NCI-H2029 (cell line): ENCODE measurements around the gene LPP.

Experiments
- DNase-seq: peaks from one replicate; lab custom pipeline; 2025; lab: John Stamatoyannopoulos, UW

The LPP gene

DNA sequence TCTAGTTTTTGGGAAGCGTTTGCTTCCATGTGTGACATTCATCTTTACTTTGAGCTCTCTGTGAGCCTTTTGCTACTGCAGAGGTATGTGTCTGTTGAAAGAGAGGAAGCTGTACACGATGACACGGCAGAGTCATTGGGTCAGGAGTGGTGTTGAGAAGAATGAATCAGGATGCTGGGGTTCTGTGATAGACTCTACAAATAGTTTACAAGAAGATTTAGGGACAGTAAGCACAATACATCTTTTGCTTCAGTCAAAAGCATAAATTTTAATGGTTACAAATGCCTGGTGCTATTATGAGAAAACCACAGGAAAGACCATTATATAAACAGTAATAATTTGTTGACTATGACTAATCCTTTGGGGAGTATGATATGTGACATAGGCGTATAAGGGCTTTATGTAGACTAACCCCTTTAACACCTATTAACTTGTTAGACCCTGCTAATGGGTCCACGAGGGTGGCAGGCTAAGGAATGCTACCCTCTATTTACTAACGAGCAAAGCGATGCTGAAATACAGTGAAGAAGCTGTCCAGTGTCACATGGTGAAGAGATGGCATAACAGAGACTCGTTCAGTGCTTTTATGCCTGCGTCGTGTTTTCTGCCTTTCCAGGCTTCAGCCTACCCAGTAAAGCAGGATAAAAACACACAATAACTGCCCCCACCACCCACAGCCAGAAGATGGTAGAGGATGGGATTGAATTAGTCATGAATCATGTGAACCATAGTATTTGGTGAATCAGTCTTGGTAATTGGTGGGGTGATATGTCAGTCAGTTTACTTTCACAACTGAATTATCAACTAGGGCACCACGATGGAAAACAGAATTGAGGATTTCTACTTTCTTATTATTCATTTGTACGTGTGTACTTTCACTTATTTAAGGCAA is 118.8 kb downstream of the LPP start:
- DNase-seq, result no peak

DNA sequence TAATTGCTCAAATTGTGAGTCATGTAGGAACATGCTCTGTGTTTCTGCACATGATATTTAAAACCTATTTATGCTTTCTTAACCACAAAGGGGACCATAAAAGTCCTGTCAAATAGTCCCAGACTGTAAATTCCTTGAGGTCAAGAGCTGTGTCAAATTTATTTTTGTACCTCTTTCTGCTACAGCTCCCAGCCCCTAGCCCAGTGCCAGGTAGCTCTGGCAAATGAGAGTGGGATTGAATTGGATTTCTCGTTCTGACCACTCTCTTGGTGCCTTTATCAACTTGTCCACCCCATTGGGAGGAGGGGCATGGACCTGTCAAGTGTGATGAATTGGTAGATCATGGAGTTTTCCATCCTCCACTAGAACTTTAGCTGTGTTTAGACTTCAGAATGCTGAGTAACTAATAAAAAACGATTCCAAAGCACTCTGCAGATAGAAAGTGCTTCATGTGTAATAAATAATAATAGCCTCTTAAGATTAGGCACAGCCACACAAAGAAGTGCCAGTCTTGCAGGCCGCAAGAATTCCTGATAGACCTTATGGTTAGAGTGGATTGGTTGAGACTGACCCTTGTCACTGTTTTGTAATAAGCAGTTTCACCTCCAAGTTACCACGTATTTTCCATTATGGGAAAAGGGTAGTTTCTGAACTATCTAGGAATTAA is 120.4 kb downstream of the LPP start:
- no peak for DNase-seq

DNA sequence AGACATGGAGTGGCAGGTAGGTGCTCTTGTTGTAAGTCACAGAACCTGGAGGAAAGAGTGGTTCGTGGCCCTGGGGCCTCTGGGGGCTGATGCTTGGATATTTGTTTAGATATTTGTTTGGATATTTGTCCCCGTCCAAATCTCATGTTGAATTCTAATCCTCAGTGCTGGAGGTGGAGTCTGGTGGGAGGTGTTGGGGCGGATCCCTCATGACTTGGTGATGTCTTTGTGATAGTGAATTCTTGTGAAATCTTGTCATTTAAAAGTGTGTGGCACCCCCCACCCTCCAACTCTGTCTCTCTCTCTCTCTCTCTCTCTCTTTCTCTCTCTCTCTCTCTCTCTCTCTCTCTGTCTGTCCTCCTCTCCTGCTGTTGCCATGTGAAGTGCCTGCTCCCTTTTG is 122.4 kb downstream of the LPP start:
- no peak for DNase-seq

DNA sequence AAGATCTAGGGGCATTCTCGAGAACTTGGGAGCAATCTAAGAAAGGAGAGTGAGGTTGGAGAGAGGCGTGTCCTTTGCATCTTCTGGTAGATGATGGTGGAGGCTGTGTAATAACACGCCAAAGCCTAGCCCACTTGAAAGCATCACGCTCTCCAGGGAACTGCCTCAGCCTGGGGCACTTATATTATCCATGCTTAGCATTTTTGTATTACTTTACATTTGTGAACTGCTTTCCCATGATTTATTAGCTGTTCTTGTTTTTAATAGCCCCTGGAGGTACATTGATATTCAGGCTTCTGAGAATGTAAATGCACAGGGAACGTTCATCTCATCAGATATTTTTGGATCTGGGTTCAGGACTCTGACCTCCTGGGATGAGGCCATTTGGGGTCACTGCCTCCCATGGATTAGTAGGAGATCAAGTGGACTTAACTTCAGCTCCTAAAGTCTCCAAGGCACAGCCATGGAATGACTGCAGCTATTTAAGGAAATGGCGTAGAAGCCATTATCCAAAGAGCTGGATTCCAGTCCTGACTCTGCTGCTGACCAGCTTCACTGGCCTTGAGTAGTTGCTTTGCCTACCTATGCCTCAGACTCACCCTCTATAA is 124.9 kb downstream of the LPP start:
- DNase-seq, result no peak

DNA sequence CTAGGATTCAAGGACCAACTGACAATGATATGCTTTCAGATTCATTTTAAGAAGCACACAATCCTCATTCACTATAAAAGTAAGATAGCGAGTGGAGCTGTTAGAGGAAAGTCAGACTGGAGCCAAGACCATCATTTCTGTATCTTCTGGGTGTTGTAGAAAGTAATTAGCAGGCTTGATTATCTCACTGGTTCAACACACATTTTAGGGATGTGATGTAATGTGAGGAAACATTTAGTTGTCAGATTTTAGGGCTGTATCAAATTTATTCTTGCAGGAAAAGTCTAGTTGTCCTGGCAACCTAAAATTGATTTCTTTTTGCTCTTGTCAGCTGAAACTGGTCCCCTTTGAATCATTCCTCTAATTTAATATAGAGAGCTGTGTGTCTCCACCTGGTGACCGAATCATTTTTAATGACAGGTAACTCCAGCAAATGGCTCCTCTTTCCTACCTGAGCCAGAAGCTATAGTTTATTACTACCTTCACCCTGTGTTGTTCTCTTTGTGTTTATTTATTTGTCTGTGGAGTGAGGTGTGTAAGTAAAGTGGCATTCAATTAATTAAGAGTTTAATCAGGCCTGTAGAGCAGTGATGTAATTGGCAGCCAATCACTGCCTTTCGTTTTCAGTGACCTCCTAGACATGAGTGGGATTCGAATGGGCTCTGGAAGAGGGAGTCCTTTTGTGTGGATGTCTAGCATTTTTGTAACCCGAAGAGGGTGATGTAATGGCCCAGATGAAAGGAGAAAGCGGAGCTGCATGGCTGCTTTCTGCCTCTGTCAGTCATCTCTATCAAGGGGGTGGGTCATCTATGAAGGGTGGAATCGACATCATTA is 125.8 kb downstream of the LPP start:
- DNase-seq, result peak; percentile 63

DNA sequence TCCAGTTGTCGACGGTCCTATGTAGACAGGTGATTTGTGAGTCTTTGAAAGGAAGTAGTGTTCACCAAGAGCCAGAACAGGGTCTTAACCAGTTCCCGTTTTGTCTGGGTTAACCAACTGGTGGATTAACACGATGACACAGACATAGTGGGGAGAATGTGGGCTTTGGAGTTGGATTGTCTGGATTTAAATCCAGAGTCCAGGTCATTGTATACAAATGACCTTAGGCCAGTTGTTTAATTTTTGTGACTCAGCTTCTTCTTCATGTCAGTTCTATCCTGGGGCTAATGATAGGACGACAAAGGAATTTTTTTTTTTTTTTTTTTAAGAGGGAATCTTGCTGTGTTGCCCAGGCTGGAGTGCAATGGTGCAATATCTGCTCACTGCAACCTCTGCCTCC is 126.7 kb downstream of the LPP start:
- no peak for DNase-seq

DNA sequence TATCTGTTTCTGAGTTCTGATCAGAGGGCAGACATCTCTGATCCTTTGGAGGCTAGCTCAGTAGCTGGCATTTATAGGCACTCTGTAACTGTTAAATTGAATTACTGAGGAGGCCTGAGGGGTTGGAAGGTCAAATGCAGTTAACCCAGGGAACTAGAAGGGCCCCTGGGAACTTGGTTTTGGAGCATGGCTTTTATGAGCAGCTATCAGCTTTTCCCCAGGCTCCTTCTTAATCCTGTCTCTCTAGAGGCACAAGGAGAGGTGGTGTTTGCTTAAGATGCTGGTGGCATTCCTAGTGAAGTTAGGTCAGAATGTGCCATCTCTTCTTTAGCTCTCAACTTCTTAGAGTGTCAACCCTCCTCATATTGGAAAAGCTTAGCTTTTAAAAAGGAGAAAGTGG is 128.9 kb downstream of the LPP start:
- no peak for DNase-seq

DNA sequence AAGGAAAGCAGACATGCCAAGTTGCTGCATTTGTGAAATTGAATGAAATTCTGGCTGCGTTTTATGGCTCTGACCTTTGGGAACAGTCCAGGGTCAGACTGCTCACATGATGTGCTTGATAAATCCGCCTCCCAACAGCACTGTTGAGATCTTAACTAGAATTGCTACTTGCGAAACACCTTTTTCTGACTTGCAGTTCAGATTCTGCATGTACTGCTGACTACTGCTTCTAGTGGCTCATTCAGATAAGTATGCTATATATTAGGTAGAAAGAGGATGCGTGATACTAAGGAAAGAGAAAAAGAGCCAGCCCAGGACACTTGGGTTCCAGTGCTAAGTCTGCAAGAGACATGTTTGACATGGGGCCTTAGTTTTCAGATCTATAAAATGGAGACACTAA is 129.4 kb downstream of the LPP start:
- no peak for DNase-seq

DNA sequence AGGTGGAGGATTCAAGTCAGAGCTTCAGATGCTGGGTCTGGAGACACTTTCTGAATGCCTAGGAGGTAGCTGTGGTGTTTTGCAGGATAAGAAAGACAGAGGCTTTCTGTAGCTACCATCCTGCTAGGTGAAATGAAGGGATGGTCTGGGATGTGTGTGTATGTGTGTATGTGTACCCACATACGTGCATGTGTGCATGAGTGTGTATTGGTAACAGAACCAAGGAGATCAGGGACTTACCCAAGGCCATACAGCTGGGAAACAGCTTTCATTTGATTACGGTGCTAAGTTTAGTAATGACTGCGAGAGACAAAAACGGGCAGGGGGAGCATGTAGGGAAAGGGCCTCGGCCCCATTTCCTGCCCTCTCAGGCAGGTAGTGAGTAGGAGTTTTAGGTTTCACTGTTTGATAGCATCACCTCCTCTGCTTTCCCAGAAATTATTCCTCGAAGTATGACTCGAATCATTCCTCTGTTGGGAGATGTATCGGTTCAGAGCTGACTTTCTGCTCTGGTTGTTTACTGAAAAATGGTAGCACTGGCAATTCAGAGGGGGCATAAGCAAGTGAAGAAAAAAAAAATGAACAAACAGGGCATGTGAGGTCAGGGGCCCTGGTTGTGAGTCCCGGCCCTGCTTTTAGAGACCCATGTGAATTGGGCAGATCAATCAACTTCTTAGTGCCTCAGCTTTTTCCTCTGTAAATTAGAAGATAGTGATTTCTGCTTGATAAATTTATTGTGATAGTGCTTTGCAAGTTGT is 130.7 kb downstream of the LPP start:
- no peak for DNase-seq

DNA sequence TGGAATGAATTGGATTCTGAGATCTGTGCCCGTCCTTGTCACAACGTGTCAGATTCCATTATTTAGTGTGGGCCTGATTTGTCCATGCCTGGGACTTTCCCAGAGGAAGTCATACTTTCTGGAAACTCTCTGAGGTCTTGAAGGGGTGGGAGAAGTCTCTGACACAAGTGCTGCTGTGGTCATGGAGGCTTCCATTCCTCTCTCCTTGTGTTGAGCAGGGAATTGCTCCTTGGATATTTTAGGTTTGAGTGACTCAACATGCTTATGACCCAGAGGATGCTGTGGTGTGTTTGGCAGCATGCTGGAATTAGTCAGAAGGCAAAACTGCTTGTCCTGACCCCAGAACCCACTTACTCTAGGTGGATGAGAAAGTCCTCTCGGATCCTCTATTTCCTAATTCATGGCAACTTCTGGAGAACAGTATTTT is 132.1 kb downstream of the LPP start:
- DNase-seq, result no peak

DNA sequence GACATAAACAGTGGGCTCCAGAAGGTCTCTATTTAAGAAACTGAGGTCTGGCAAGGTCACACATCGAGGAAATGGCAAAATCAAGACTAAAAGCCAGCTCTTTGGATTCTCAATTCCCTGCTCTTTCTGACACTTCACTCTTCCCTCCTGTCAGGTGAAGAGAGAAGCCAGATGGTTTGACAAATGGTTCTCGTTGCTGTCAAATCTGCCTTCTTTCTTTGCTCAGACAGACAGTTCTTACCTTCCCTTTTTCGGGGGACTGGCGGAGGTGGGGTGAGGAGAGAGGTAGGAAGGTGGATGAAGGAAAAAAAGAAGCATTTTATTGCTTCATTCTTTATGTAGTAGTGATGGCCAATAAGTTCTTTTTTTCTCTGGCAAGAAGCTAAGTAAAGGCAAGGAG is 133.4 kb downstream of the LPP start:
- DNase-seq, result no peak

DNA sequence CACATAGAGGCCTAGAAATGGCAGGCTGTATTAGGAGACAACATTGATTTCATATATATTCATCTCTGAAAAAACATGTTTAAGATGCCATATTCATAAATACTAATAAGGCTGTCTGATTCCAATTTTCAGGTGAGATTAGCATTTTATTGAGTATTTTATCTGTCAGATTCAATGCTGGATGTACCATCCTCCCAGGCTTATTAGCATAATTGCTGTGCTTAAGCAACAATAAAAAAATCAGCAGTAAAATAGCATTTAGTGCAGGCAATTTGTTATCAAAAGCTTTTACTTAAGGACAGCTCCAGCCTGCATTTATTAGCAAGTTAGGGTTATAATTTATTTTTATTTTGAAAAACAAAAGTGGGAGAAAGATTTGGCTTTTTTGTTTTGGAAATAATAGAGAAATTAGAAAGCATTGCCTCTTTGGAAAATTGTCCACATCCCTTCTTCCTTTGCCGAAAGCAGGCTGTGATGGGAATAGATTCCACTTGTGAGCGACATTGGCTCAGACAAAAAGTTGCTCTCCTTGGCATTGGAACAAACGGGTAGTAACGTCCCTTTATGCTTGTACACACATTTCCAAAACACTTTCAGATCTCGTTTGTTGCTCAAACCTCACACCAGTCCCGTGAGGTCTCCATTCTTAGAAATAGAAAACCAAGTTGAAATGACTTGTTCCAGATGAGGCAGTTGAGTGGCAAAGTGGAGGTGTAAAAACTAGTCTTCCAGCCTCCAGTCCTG is 134.0 kb downstream of the LPP start:
- no peak for DNase-seq

DNA sequence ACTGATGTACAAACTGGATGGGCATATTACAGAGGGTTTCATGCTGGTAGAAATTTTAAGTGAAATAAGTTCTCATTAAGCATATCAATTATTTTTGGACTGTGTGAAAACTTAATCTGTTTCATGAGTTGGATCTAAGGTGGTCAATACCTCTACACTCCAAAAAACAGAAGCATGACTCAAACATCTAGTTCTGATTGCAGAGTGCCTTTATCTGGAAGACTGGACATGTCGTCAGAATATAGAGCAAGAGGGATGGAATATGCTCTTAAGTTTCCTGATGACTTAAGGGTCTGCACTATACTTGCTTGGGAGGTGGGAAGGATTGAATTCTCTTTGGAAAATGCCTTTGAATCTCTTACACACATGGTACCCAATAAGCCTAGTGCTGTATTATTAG is 138.3 kb downstream of the LPP start:
- DNase-seq, result no peak

DNA sequence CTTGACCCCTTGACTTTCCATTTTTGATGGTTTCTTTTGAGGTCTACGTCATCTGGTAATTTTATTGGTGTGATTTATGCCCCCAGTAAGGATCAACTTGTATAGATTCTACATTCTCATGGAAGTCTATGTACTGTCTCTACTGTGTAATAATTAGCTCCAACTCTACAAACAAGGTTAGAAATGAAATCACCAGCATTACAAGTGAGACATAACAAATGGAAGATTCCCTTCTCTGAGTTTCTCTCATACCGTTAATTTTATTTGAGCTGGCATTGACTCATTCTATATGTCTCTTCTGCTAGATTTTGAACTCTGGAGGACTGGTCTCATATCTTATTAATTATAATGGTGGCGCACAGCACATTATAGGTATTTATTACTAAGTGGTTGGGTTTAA is 138.9 kb downstream of the LPP start:
- no peak for DNase-seq

DNA sequence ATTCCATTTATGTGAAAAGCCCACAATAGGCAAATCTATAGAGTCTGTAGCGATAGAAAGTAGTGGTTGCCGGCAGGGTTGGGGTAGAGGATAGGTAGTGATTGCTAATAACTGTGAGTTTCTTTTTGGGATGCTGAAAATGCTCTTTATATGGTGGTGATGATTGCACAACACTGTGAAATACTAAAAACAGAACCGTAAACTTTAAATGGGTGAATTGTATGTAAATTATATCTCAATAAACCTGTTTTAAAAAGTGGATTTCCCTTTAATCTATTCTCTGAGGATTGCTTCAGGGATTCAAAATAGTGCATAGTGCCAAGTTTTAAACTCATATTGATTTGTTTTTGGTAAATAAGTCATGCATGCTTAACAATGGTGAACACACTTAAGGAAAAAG is 140.2 kb downstream of the LPP start:
- DNase-seq, result no peak

DNA sequence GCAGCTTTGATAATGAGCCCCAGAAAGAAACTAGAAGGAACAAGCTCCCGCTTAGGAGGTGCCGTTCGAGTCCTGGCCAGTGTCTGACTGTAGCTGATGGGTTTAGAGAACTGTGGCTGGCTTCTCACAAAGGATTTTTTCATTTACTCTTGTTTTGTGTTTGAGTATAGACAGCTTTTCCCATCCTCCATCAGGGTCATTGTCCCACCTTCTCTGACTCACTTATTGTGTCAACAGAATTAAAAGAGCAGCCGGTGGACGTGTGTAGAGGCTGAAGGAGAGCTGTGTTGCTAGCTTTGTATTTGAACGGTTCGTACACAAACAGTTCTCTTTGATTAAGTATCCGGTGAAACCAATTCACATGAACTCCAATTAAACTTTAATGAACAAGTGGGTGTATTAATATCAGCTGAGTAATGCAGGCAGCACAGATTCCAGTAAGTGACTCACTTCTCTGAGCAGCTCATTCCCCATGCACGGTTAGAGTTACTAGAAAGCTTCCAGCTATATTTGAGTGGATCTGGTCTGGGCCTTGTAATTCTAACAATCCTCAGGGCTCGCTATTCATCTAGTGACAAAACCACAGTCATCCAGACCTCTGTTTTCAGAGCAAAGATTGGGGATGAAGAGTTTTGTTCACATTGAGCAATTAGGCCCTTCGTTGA is 141.0 kb downstream of the LPP start:
- DNase-seq, result peak; percentile 84

DNA sequence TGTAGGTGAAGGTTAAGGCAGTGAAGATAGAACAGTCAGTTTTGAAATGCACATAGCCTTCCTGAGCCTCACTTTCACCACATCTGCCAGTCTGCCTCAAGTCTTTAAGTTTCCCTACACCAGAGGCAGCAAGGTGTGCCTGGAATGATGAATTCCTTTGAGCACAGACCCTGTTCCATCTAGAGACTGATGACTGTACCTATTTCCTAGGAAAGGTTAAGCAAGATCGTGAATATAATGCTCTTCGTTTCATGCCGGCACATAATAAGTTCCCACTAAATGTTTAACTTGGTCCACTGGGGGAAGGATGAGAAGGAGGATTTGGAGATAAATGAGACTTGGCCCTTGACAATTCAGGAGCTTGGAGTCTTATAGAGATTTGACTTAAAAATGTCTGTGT is 141.9 kb downstream of the LPP start:
- no peak for DNase-seq

DNA sequence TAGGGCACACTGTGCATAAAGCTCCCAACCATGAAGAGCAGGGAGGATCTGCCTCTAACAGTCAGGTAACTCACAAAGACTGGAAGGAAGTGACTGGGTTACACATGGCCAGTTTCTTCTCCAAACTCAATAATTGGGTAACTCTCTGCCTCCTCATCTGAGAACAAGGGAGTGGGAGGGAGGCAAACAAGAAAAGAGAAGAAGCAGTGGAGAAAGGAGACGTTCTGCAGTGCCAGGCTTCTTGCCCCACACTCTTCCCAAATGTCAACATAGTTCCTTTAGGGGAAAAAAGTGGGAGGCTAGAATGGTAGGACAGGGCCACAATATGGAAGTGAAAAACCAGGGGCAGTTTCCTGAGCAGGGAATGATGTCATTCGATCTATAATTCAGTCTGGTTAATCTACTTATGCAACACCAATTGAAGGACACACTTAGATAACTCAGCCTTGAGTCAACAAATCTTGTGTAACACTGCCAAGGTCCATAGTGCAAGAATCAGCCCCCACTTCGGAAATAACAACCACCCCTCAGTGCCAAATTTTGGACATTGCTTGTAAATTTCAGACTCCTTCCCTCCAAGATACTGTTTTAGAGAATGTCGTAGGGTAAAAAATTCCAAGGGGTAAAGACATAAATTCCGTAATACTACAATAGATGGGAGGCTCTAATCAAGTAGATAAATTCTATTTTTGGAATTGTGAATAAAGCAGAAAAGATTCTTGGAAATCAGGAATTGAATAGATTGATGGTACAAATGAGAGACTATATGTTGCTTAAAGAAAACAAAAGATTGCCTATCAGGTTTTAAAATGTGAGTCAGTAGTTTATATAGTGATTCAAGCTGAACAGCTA is 143.0 kb downstream of the LPP start:
- DNase-seq, result peak; percentile 32

DNA sequence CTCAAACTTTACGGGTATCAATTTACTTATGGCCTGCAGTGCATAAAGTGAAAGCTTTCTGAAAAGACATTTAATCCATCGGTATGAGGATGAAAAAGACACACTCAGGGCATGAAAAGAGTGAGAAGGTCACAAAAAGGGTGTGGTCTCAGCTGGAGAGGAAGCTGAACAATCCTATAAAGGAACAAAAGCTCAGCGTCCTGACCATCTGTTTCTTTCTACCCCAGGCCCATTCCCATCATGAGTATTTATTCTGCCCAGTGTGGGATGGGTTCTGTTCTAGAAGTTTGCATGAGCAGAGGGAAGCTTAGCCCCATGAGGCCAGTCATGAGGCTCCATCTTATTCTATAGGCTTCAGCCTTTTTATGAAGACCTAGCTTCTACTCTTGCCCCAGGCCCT is 144.6 kb downstream of the LPP start:
- DNase-seq, result no peak
